ENCODE results near the gene GALK1.
"Not testable (repeated sequence)": the region's sequence is repeated elsewhere in the genome, so short reads cannot be mapped to it uniquely, and the experiment has no call there.

Gene GALK1

DNA sequence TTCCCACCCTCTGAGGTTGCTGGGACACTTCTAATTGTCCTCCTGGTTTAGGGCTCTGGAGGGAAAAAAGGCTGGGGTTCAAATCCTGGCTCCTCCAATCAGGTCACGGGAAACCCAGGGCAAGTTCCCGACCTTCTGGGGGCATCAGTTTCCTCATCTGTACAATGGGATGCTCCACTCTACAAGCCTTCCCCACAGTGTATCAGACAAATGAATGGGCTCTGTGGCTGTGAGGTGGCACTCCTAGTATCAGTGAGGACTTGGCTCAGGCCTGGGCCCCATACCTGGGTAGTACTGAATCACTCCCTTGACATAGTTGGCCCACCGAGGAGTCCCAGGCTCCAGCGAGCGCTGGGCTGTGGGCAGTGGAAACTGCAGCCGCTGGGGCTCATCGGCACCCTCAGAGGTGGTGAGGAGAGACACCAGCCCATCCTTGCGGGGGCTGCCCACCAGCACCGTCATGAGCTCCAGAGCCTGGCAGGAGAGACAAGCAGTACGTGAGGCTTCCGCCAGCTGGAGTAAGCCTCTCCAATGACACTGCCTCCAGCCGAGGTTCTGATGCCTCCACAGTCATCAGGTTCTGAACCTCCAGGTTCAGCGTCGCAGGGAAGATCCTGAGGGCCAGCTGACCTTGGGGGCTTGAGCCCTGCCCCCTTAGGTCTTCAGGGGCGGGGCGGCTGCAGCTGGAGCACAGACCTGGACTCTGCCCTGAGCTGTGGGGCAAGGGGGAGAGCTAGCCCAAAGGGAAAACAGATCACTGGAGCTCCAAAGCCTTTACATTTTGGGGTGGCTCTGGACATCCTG lies 1.2 kb downstream of the GALK1 start:
- peak; percentile 42 for DNase-seq (ENCODE audit: low read depth)

DNA sequence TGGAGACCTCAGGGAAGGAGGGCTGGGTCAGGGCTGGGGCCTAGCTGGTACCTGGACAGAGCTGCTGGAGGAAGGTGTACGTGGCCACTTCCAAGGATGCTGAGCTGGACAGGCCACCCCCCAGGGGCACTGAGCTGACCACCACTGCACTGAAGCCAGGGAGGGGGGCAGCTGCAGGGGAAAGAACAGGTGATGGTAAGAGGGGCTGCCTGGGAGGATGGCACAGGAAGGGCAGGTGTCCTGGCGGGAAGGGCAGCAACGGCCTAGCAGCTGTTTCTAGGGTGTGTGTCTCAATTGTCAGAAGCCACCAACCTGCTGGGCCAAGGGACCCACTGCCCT lies 1.8 kb downstream of the GALK1 start:
- DNase-seq (ENCODE audit: low read depth), result no peak

DNA sequence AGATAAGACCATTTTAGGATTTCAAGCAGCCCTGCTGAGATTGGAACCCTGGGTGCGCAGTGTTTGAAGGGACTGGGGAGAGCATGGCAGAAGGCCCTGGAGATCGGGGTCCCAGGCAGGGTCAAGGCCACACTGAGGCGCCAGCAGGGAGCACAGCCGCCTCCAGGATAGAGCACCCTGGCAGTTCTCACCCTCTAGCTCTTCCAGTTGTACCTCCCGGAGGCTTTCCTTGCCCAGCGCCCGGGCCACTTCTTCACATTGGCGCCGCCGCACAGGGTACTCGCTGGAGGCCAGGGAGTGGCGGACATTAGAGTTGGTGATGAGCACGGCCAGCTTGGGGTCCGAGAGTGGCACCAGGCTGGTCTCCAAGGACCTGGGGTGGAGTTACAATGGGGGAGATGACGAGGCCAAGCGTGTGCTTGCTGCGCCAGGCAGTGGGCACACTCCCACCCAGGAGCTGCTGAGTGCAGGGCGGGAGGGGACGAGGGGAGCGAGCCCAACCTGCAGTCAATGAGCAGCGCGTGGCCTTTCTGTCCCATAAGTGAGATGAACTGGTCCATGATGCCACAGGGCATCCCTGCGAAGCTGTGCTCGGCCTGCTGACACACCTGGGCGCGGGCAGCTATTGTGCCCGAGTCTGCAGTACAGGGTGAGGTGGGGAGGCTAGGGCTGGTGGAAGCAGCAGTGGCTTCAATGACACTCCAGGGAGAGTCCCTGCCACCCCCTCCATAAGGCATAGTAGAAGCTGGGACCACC lies 2.3 kb downstream of the GALK1 start:
- no peak for DNase-seq (ENCODE audit: low read depth)

DNA sequence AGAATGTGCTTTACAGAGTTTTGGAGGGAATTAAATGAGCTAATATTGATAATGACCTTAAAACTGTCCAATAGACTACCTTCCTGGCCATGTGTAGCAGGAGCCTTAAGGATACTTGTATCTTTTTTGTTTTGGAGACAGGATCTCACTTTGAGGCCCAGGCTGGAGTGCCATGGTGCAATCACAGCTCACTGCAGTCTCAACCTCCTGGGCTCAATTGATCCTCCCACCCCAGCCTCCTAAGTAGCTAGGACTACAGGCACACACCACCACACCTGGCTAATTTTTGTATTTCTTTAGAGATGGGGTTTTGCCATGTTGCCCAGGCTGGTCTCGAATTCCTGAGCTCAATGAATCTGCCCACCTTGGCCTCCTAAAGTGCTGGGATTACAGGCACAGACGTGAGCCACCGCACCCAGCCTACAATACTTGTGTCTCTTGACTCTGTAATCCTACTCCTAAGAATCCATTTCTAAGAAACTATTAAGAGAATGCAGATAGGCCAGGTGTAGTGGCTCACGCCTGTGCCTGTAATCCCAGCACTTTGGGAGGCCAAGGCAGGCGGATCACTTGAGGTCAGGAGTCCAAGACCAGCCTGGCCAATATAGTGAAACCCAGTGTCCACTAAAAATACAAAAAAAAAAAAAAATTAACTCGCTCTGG lies 4.9 kb downstream of the GALK1 start:
- not testable (repeated sequence) for DNase-seq (ENCODE audit: low read depth)

DNA sequence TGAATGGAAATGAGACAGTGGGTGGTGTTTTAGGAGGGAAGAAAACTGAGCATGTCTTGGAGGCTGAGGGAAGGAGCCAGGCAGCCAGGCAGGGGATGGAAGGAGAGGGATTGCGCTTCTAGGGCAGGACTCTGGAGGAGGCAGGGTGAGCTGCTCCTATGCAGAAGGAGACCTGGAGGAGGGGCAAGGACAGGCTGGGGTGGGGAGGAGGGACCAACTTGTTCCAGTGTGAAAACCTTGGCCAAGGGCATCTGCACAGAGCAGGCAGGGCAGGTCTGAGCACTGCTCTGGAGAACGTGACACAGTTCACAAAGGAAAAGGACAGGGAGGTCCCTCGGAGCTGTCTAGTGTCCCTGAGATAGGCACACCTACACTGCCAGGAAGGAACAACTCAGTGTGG lies 5.5 kb downstream of the GALK1 start:
- no peak for DNase-seq (ENCODE audit: low read depth)

DNA sequence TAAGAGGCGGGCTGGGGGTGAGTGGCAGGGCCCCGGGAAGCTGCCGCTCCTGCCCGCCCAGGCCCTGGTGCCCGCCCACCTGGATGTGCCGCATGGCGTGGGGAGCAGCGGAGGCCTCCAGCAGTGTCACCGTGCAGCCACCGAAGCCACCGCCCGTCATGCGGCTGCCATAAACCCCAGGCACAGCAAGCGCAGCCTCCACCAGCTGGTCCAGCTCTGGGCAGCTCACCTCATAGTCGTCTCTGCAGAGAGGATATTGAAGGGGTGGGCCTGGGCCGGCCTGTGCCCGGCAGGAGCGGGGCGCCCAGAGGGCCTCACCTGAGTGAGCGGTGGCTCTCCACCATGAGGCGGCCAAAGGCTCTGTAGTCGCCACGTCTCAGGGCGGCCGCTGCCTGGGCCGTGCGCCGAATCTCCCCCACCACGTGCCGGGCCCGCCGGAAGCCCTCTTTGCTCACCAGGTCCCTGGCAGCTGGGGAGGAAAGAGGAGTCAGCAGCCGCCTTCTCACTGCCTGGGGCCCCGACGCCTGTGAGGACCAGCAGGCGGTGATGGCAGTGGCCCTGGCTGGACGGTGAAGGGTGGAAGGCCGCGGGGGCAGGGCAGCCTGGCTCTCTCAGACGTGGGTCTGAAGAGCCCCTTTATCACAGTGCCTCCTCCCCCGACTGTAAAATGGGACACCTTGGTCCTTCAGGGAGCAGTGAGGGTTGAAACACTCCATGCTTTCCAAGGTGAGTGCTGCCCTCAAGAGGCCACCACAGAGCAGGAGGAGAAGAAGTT lies 6.7 kb downstream of the GALK1 start:
- DNase-seq (ENCODE audit: low read depth), result peak; percentile 49

DNA sequence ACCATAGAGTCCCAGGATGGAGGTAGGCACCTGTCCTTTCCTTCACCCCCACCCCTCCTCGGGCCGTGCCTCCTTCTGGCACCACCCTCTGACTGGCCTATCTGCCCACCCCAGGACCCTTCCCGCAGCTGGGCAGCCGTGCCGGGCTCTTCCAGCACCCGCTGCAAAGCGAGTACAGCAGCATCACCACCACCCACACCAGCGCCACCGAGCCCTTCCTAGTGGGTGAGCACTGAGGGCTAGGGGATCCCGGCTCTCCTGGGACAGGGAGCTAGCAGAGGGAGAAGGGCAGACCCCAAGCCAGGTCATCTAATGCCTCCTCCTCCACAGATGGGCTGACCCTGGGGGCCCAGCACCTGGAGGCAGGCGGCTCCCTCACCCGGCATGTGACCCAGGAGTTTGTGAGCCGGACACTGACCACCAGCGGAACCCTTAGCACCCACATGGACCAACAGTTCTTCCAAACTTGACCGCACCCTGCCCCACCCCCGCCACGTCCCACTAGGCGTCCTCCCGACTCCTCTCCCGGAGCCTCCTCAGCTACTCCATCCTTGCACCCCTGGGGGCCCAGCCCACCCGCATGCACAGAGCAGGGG lies 7.8 kb downstream of the GALK1 start:
- DNase-seq (ENCODE audit: low read depth), result no peak

DNA sequence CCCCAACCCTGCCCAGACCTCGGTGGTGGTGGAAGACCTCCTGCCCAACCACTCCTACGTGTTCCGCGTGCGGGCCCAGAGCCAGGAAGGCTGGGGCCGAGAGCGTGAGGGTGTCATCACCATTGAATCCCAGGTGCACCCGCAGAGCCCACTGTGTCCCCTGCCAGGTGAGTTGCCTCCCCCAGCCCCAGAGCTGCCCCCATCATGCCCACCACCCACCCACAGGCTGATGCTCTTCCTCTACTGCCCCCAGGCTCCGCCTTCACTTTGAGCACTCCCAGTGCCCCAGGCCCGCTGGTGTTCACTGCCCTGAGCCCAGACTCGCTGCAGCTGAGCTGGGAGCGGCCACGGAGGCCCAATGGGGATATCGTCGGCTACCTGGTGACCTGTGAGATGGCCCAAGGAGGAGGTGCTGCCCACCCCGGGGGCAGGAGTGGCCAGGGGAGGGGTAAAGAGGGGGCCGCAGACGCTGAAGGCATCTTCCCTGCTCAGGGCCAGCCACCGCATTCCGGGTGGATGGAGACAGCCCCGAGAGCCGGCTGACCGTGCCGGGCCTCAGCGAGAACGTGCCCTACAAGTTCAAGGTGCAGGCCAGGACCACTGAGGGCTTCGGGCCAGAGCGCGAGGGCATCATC lies 8.4 kb downstream of the GALK1 start:
- DNase-seq (ENCODE audit: low read depth), result no peak

DNA sequence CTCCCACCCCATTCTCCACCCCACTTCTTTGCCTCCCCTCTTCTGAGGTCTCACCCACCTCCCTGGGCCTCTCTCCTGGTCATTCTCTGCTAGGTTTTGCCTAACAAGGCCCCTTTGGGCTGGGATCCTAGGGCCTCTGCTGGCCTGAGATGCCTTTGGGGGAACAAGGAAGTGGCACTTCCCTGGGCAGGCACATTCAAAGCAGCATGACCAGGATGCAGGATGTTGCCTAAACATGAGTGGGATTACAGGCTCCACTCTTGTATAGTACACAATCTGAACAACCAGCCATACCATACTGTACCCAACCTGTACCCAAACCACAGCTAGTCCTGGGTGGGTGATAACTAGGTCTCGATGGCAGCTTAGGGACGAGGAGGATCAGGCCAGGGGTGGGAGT lies 9.0 kb downstream of the GALK1 start:
- DNase-seq (ENCODE audit: low read depth), result no peak

DNA sequence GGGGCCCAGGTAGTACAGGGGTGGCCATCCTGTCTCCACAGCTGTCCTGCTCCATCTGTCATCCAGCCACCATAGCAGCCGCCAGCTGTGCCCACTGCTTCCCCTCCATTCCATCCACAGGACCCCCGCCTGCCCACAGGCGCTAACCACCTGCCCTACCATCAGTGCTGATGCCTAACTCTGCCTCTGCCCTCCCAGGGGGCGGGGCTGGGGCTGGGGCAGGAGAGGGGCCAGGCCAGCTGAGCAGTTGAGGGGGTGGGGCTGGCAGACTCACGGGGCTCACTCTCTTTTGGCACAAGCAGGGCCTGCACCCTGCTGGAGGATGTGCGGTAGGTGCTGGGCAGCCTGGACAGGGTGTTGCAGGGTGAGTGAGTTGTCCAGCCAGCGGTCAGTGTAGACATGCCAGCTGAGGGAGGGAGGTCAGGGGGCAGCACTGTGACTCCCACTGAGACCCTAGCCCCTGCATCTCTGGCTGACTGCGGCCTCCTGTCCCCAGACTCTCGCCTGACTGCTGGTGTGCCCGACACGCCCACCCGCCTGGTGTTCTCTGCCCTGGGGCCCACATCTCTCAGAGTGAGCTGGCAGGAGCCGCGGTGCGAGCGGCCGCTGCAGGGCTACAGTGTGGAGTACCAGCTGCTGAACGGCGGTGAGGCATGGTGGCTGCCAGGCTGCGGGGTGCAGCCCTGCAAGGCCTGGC lies 9.6 kb downstream of the GALK1 start:
- DNase-seq (ENCODE audit: low read depth), result peak; percentile 76

DNA sequence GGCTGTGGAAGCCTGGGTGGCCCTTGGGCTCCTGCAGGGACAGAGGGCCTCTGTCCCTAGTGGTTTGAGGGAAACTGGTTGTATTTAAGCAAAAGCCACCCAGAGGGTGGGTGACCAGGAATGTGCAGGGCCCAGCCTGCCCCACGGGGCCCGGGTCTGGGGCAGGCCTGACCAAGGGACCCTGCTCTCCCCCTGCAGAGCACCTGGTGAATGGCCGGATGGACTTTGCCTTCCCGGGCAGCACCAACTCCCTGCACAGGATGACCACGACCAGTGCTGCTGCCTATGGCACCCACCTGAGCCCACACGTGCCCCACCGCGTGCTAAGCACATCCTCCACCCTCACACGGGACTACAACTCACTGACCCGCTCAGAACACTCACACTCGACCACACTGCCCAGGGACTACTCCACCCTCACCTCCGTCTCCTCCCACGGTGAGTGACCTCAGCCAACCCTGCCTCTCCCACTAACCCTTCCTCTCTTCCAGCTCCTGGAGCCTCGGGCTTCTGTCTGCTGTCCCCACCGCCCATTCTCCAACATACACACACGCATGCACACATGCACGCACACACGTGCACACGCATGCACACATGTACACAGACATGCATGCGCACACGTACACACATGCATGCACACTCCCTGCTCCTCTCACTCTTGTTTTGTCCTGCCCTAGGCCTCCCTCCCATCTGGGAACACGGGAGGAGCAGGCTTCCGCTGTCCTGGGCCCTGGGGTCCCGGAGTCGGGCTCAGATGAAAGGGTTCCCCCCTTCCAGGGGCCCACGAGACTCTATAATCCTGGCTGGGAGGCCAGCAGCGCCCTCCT lies 10.4 kb downstream of the GALK1 start:
- no peak for DNase-seq (ENCODE audit: low read depth)

DNA sequence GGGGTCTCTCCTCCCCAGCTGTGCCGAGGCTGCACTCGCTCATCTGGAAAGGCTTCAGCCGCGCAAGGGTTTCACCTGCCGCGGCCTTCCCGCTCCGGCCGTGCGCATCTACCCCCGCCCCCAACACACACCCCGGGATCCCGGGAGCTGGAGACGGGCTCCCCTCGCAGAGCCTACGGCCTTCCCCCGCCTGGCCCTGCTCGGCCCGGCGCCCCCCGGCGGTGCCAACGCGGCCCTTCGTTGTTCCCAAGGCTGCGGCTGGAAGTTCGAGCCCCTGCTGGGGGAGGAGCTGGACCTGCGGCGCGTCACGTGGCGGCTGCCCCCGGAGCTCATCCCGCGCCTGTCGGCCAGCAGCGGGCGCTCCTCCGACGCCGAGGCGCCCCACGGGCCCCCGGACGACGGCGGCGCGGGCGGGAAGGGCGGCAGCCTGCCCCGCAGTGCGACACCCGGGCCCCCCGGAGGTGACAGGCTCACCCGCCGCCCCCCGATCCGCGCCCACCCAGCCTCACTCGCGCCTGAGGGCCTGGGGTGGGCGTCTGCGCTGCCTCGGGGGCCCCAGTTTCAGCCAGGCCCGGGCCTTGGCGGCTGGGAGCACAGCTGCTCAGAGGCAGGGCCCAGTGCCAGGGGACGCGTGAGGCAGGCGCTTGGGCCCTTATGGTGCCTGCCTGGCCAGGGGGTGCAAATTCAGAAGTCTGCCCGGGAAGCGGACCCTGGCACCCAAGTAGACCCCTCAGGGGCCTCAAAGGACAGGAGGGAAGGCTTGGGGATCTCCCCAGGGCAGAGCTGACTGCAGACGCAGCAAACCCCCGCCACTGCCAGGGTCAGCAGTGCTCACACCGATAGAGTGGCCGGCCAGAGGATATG lies 11.2 kb downstream of the GALK1 start:
- peak; percentile 85 for DNase-seq (ENCODE audit: low read depth)

DNA sequence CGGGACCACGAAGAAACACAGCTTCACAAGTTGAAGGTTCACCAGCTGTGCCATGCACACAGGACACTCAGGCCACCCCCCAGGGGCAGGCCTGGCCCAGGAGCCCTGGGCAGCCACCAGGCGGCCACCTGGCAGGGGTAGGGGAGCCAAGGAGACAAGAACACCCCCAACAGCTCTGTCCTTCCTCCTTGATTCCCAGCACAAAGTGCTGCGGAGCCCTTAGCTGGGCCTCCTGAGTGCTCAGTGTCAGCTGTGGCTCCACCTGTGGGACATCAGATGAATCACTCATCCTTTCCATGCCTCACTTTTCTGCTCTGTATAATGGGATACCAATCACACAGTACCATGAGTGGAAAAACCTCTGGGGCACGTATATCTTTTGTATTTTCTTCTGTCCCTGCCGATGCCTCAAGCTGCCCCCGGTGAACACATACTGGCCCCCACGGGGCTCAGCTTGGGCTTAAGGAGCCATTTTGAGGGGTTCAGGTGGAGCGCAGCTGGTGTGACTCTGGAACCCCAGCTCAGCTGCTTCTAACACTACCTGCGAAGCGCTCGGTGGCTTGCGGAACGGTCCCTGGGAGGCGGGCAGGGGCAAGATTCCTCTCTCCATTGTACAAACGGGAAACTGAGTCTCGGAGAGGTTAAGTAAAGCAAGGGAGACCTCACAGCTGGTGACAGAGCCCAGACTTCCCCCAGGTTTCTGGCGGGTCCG lies 12.0 kb downstream of the GALK1 start:
- no peak for DNase-seq (ENCODE audit: low read depth)

DNA sequence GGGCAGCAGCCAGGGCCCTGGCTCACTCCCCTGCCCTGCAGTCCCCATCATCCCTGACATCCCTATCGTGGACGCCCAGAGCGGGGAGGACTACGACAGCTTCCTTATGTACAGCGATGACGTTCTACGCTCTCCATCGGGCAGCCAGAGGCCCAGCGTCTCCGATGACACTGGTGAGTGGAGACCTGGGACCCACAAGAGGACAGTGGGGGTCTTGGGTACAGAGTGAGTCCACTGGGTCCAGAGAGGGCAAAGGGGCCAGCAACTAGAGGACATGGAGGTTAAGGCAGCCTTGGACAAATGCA lies 12.6 kb downstream of the GALK1 start:
- DNase-seq (ENCODE audit: low read depth), result no peak

DNA sequence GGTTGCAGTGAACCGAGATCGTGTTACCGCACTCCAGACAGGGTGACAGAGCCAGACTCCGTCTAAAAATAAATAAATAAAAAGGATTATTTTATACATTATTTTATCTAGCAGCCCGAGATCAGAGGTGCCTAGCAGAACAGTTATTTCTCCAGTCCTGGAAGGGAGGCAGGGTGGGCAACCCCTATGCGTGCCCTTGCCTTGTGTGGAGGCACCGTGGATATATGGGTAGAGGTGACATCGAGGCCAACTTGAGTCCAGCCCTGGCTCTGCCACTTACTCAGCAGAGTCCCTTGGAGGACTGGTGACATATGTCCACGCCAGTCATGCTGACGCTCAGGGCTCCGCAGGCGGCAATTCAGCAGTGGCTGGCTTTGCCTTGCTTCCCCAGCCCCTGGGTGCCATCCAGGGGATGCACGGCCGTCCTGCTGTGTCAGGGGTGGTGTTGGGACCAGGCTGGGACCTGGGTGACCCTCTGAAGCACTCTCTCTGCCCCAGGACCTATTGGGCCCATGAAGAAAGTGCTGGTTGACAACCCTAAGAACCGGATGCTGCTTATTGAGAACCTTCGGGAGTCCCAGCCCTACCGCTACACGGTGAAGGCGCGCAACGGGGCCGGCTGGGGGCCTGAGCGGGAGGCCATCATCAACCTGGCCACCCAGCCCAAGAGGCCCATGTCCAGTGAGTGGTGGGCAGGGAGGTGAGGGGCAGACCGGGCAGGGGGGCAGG lies 13.2 kb downstream of the GALK1 start:
- DNase-seq (ENCODE audit: low read depth), result no peak

DNA sequence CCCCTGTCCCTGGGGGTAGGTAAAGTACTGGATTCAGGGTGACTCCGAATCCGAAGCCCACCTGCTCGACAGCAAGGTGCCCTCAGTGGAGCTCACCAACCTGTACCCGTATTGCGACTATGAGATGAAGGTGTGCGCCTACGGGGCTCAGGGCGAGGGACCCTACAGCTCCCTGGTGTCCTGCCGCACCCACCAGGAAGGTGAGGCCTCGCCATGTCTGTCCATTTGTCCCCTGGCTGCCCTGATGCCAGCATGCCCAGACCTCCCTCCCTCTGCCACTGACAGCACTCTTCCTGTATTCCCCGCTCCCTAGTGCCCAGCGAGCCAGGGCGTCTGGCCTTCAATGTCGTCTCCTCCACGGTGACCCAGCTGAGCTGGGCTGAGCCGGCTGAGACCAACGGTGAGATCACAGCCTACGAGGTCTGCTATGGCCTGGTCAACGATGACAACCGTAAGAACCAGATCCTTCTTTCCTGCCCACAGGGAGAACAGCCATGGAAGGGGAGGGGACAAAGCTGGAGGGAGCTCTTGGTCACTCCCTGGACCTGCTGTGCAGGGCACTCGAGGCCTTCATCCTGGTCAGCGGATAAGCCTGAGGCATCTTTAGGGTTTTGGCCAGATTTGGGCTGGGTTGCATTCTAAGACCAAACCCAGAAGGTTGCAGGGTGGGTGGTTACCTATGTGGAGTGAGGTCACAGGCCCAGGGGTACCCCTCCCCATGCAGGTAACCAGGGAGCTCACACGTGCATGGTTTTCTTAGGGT lies 14.2 kb downstream of the GALK1 start:
- DNase-seq (ENCODE audit: low read depth), result no peak

All from ELR (cell line).